ENCODE results near the gene GM2A.

DNA sequence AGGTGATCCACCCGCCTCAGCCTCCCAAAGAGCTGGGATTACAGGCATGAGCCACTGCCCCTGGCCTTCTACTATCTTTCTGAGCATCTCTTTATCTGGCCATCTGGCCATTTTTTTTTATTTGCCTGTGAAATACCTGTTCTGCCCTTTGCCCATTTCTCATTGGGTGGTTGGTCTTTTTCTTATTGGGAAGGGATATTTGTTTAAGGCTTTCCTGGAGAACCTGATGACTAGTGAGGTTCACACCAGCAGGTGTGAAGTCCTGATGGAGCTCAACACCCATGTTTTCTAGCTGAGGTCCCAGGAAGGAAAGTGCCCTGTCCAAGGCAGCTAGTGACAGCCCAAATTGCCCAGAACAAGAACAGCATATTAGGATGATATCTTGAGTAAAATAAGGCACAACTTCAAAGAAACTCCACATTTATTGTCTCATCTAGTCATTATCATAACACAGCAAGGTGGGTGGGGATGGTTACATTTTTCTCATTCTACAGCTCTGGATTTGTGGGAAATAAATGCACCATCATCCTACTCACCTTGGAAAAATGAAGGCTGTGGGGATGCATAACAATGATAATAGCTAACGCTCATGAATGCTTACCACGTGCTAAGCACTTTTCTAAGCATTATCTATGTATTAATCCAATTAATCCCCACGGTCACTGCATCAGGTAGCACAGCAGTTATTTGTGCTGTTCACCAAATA, 30.3 kb downstream of the GM2A start:
- TF ChIP-seq, protein P1, sequence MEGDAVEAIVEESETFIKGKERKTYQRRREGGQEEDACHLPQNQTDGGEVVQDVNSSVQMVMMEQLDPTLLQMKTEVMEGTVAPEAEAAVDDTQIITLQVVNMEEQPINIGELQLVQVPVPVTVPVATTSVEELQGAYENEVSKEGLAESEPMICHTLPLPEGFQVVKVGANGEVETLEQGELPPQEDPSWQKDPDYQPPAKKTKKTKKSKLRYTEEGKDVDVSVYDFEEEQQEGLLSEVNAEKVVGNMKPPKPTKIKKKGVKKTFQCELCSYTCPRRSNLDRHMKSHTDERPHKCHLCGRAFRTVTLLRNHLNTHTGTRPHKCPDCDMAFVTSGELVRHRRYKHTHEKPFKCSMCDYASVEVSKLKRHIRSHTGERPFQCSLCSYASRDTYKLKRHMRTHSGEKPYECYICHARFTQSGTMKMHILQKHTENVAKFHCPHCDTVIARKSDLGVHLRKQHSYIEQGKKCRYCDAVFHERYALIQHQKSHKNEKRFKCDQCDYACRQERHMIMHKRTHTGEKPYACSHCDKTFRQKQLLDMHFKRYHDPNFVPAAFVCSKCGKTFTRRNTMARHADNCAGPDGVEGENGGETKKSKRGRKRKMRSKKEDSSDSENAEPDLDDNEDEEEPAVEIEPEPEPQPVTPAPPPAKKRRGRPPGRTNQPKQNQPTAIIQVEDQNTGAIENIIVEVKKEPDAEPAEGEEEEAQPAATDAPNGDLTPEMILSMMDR (IDR thresholded peaks at IDR 0.05) = no peak
- TF ChIP-seq EZH2 (IDR thresholded peaks at IDR 0.05; ENCODE audit: borderline replicate concordance, insufficient read depth, low read depth, low read length, poor library complexity, severe bottlenecking) = no peak

All from B cell (primary cell).